SK-N-SH (cell line): ENCODE measurements around the gene MAX. TPM values are rescaled to one million over a fixed set of nuclear protein-coding genes. Genes with fewer than 3 reads are reported as not detected.

Source experiments
- CTCF ChIA-PET: fragments of 300-600, 350-600 bp; formaldehyde crosslinking; extraction: SDS; loops from one replicate; lab custom pipeline; 2021; lab: Yijun Ruan, JAX
- POLR2A ChIA-PET: fragments of 350-600 bp; sonication (Branson Sonifier 250); formaldehyde crosslinking; extraction: SDS; loops from one replicate; lab custom pipeline; 2020; ENCODE audit warnings: antibody characterized with exemption, inconsistent platforms; lab: Yijun Ruan, JAX
- DNase-seq: peaks from one replicate; pipeline ENCODE4 v3.0.0; 2012
- H2AFZ ChIP-seq: fragments of 200-600 bp; sonication (generic); 2 replicates; pipeline ENCODE4 v1.8.1; 2016; ENCODE audit warnings: antibody characterized with exemption, mild to moderate bottlenecking, low read depth
- H3F3A ChIP-seq: fragments of 200-600 bp; sonication (generic); replicated peaks from 2 replicates; pipeline ENCODE3; 2016; ENCODE audit warnings: antibody characterized with exemption, mild to moderate bottlenecking; ENCODE audit not compliant: insufficient read depth
- H3K27ac ChIP-seq, 2 experiments: fragments of 200-500 bp in 1 of 2; fragments of 200-600 bp in 1 of 2; sonication (Bioruptor generic) in 1 of 2; sonication (generic), shearing (Covaris generic) in 1 of 2; 2 replicates each; pipeline versions ENCODE4 v1.5.1 to v1.6.1; 2014 to 2016; ENCODE audit warnings: low read depth in 2 of 2, inconsistent platforms in 1 of 2, low read length in 1 of 2, mild to moderate bottlenecking in 1 of 2, mixed read lengths in 1 of 2
- H3K27me3 ChIP-seq: fragments of 200-600 bp; sonication (generic), shearing (Covaris generic); 2 replicates; pipeline ENCODE4 v1.6.1; 2016; ENCODE audit warnings: mixed run types; ENCODE audit not compliant: insufficient read depth
- H3K36me3 ChIP-seq, 2 experiments: fragments of 200-500 bp in 1 of 2; fragments of 200-600 bp in 1 of 2; sonication (Bioruptor generic) in 1 of 2; sonication (generic) in 1 of 2; replicated peaks in 1 of 2; 2 replicates each; pipeline versions ENCODE3 to v1.5.1; 2014 to 2016; ENCODE audit warnings: low read length in 1 of 2, mild to moderate bottlenecking in 1 of 2; ENCODE audit not compliant: insufficient read depth in 2 of 2, control insufficient read depth in 1 of 2
- H3K4me1 ChIP-seq, 2 experiments: fragments of 200-500 bp in 1 of 2; fragments of 200-600 bp in 1 of 2; sonication (Bioruptor generic) in 1 of 2; sonication (generic), shearing (Covaris generic) in 1 of 2; 2 replicates each; pipeline versions ENCODE4 v1.5.1 to v1.6.1; 2014 to 2016; ENCODE audit warnings: low read depth in 1 of 2, low read length in 1 of 2, mixed run types in 1 of 2; ENCODE audit not compliant: insufficient read depth in 2 of 2, control insufficient read depth in 1 of 2
- H3K4me2 ChIP-seq: fragments of 200-600 bp; sonication (generic), shearing (Covaris generic); 2 replicates; pipeline ENCODE4 v1.6.1; 2017; ENCODE audit warnings: mixed run types
- H3K4me3 ChIP-seq, 2 experiments: fragments of 200-500 bp in 1 of 2; fragments of 200-600 bp in 1 of 2; sonication (Bioruptor generic) in 1 of 2; sonication (generic), shearing (Covaris generic) in 1 of 2; 2 replicates each; pipeline versions ENCODE4 v1.5.1 to v1.8.1; 2014 to 2016; ENCODE audit warnings: low read depth in 2 of 2, inconsistent platforms in 1 of 2, low read length in 1 of 2, mild to moderate bottlenecking in 1 of 2, mixed read lengths in 1 of 2, moderate library complexity in 1 of 2
- H3K79me2 ChIP-seq: fragments of 200-600 bp; sonication (generic); 2 replicates; pipeline ENCODE4 v1.8.1; 2017; ENCODE audit warnings: mild to moderate bottlenecking; ENCODE audit not compliant: insufficient read depth
- H3K9ac ChIP-seq: fragments of 200-600 bp; sonication (generic); 2 replicates; pipeline ENCODE4 v1.6.1; 2017; ENCODE audit warnings: mixed run types
- H3K9me2 ChIP-seq: fragments of 200-600 bp; sonication (generic); 2 replicates; pipeline ENCODE4 v1.6.1; 2017; ENCODE audit warnings: mixed run types
- H3K9me3 ChIP-seq: fragments of 200-600 bp; sonication (generic); 2 replicates; pipeline ENCODE4 v1.6.1; 2017; ENCODE audit warnings: mixed run types, mild to moderate bottlenecking, moderate library complexity
- H4K20me1 ChIP-seq: fragments of 200-600 bp; sonication (generic); 2 replicates; pipeline ENCODE4 v1.6.1; 2017; ENCODE audit warnings: mild to moderate bottlenecking, mixed run types; ENCODE audit not compliant: insufficient read depth
- CTCF ChIP-seq: fragments of 200-600 bp; sonication (generic); IDR thresholded peaks from 2 replicates; pipeline ENCODE4 v1.6.1; 2017; ENCODE audit warnings: antibody characterized with exemption, mild to moderate bottlenecking, moderate library complexity
- ELF1 ChIP-seq: IDR thresholded peaks from 2 replicates; pipeline ENCODE4 v1.4.0; 2012
- EP300 ChIP-seq, 2 experiments: IDR thresholded peaks; 2 replicates each; pipeline versions ENCODE4 v1.4.0 to v1.6.1; 2012; ENCODE audit warnings: borderline replicate concordance in 1 of 2, low read depth in 1 of 2, low read length in 1 of 2
- EZH2phosphoT487 ChIP-seq: fragments of 200-600 bp; sonication (generic); IDR thresholded peaks from 2 replicates; pipeline ENCODE4 v1.6.1; 2017; ENCODE audit warnings: low read depth, mixed run types, mild to moderate bottlenecking, antibody characterized with exemption, moderate library complexity, borderline replicate concordance
- FOSL2 ChIP-seq: IDR thresholded peaks from 2 replicates; pipeline ENCODE4 v1.4.0; 2012; ENCODE audit warnings: low read depth, mild to moderate bottlenecking, moderate library complexity, borderline replicate concordance
- FOXJ3 ChIP-seq: sonication (generic); formaldehyde crosslinking; IDR thresholded peaks from 2 replicates; pipeline ENCODE4 v1.5.1; 2020; ENCODE audit warnings: mild to moderate bottlenecking, missing genetic modification reagents
- FOXM1 ChIP-seq: IDR thresholded peaks from 2 replicates; pipeline ENCODE4 v1.4.0; 2012; ENCODE audit warnings: low read depth, mild to moderate bottlenecking
- IRF3 ChIP-seq: fragments of 150-350 bp; IDR thresholded peaks from 2 replicates; pipeline ENCODE4 v1.6.1; 2016; ENCODE audit warnings: mild to moderate bottlenecking, low read depth, low read length
- MAX ChIP-seq: IDR thresholded peaks from 2 replicates; pipeline ENCODE4 v1.4.0; 2012; ENCODE audit warnings: low read depth
- NRF1 ChIP-seq: IDR thresholded peaks from 2 replicates; pipeline ENCODE4 v1.6.1; 2012; ENCODE audit warnings: low read depth, mild to moderate bottlenecking, low read length
- RAD21 ChIP-seq: IDR thresholded peaks from 2 replicates; pipeline ENCODE4 v1.6.1; 2012; ENCODE audit warnings: mild to moderate bottlenecking, low read length
- RCOR1 ChIP-seq: fragments of 150-350 bp; IDR thresholded peaks from 2 replicates; pipeline ENCODE4 v1.6.1; 2017; ENCODE audit warnings: antibody characterized with exemption, low read length
- RFX5 ChIP-seq: IDR thresholded peaks from 2 replicates; pipeline ENCODE4 v1.6.1; 2012; ENCODE audit warnings: mild to moderate bottlenecking, improper control_type of control experiment, low read length
- SIN3A ChIP-seq: IDR thresholded peaks from 2 replicates; pipeline ENCODE4 v1.6.1; 2012; ENCODE audit warnings: low read depth, mild to moderate bottlenecking, low read length, moderate library complexity, borderline replicate concordance
- TCF12 ChIP-seq: IDR thresholded peaks from 2 replicates; pipeline ENCODE4 v1.4.0; 2012
- YY1 ChIP-seq: IDR thresholded peaks from 2 replicates; pipeline ENCODE4 v1.4.0; 2012; ENCODE audit warnings: low read depth, mild to moderate bottlenecking
- WGBS: methylation state at CpG from one replicate; pipeline ENCODE4 v1.1.6; 2017; ENCODE audit warnings: low lambda C conversion rate; 5-methylcytosine and 5-hydroxymethylcytosine counted together
- polyA plus RNA-seq, 3 experiments: library from polyadenylated mRNA; depleted of rRNA; stranded (reverse); fragments of >200 nt; gene quantifications; 2 replicates each; pipeline ENCODE4 v1.2.3, GENCODE V29; 2012

Gene MAX
- polyA plus RNA-seq, 1 of the 3 experiments (the other 2 are of a cell fraction): 103 TPM

- H3K27me3 ChIP-seq: no peaks in the 10 kb centered on the region
- H3K9me3 ChIP-seq: no peaks in the 10 kb centered on the region
- no peak for TF ChIP-seq IRF3
- TF ChIP-seq RFX5: no peak
- peaks cover 3 to 10% of the 10 kb centered on the region in 2 experiments for H3K36me3 ChIP-seq
- WGBS: over 99% methylated on average over 9 of the region's 11 CpGs
- no peak overlapping the region for H3K4me3 ChIP-seq
- DNase-seq: no peak
- H4K20me1 ChIP-seq: no peaks in the 10 kb centered on the region
- H2AFZ ChIP-seq: no peak overlapping the region
- H3K4me1 ChIP-seq: no peaks in the 10 kb centered on the region
- H3K9me2 ChIP-seq: no peaks in the 10 kb centered on the region
- H3F3A ChIP-seq: no peaks in the 10 kb centered on the region
- H3K9ac ChIP-seq: no peak overlapping the region
- no peaks in the 10 kb centered on the region for H3K79me2 ChIP-seq
- no peak overlapping the region for H3K27ac ChIP-seq
- H3K4me2 ChIP-seq: no peak overlapping the region
- CTCF ChIA-PET: interaction anchor here (1.4 kb wide), 1 partner anchor 40 kb away, joined by 4 read pairs; no protein-coding TSS in a partner anchor
- POLR2A ChIA-PET: interaction anchor here (0.6 kb wide), 1 partner anchor 40 kb away, joined by 3 read pairs; no protein-coding TSS in a partner anchor
Observed at GRCh38 chr14:65027127-65027799, 75.1 kb downstream of the MAX start.

GRCh38 chr14:65026526-65026925 lies 75.8 kb downstream of the MAX start:
- CTCF ChIA-PET: interaction anchor here (0.9 to 1.2 kb wide), 2 partner anchors 7 to 11 kb away, joined by 3 read pairs; no protein-coding TSS in a partner anchor
- no peaks in the 10 kb centered on the region for H4K20me1 ChIP-seq
- no peaks in the 10 kb centered on the region for H3K9me2 ChIP-seq
- no peak for TF ChIP-seq TCF12
- no peak for TF ChIP-seq SIN3A
- no peak for TF ChIP-seq ELF1
- no peak for TF ChIP-seq MAX
- TF ChIP-seq IRF3: no peak
- no peak overlapping the region for H3K27ac ChIP-seq
- no peaks in the 10 kb centered on the region for H3K9me3 ChIP-seq
- no peaks in the 10 kb centered on the region for H3F3A ChIP-seq
- POLR2A ChIA-PET: no interaction called here
- no peak for DNase-seq
- H3K9ac ChIP-seq: no peak overlapping the region
- H3K4me2 ChIP-seq: no peak overlapping the region
- H3K4me1 ChIP-seq: no peaks in the 10 kb centered on the region
- H3K79me2 ChIP-seq: no peaks in the 10 kb centered on the region
- no peak overlapping the region for H3K4me3 ChIP-seq
- H2AFZ ChIP-seq: no peak overlapping the region
- H3K27me3 ChIP-seq: no peaks in the 10 kb centered on the region
- WGBS: 95% methylated on average over 9 of the region's 9 CpGs
- H3K36me3 ChIP-seq: peaks cover 0 to 8% of the 10 kb centered on the region in 2 experiments

GRCh38 chr14:65025818-65026217 lies 76.5 kb downstream of the MAX start:
- Histone ChIP-seq H3K27ac (no peak overlapping the region), H3K9ac (no peak overlapping the region), H3K79me2 (no peaks in the 10 kb centered on the region), H3F3A (no peaks in the 10 kb centered on the region), H3K27me3 (no peaks in the 10 kb centered on the region), H3K4me2 (no peak overlapping the region), H3K36me3 (peaks cover 0 to 8% of the 10 kb centered on the region in 2 experiments), H3K9me3 (no peaks in the 10 kb centered on the region), H2AFZ (no peak overlapping the region), H3K9me2 (no peaks in the 10 kb centered on the region), H4K20me1 (no peaks in the 10 kb centered on the region), H3K4me3 (no peak overlapping the region), H3K4me1 (no peaks in the 10 kb centered on the region)
- ChIA-PET CTCF (interaction anchor here (0.9 to 2.9 kb wide), 3 partner anchors 8 to 39 kb away, joined by 3 to 10 read pairs (median 3); partner anchors contain the start of gene FNTB), POLR2A (no interaction called here)
- 94% methylated on average over 6 of the region's 6 CpGs for WGBS
- no peak for DNase-seq
- no peak for TF ChIP-seq RAD21
- TF ChIP-seq EP300 (IDR thresholded peaks at IDR 0.05; ENCODE audit: borderline replicate concordance in 1 of 2, low read depth in 1 of 2, low read length in 1 of 2): no peak
- TF ChIP-seq FOXJ3: no peak
- no peak for TF ChIP-seq RFX5
- no peak for TF ChIP-seq ELF1
- no peak for TF ChIP-seq FOXM1
- no peak for TF ChIP-seq TCF12
- no peak for TF ChIP-seq NRF1
- TF ChIP-seq CTCF: no peak
- no peak for TF ChIP-seq EZH2phosphoT487
- TF ChIP-seq MAX: no peak
- TF ChIP-seq YY1: no peak
- TF ChIP-seq FOSL2: no peak
- TF ChIP-seq RCOR1: no peak
- TF ChIP-seq SIN3A: no peak
